HepG2 (cell line): ENCODE data around the gene R3HDM4. TPM values are rescaled to one million over a fixed set of nuclear protein-coding genes. Genes with fewer than 3 reads are reported as not detected.

ENCODE experiments used
- FOXK2 ChIP-seq: fragments of 450-650 bp; IDR thresholded peaks from 2 replicates; pipeline ENCODE4 v1.6.1; 2016
- MAFK ChIP-seq, 2 experiments: IDR thresholded peaks in 1 of 2; conservative IDR thresholded peaks in 1 of 2; 2 replicates each; pipeline ENCODE4 v1.6.1; 2011; ENCODE audit warnings: improper control_type of control experiment in 2 of 2, low read length in 2 of 2
- PRDM15 ChIP-seq: sonication (generic); formaldehyde crosslinking; IDR thresholded peaks from 2 replicates; pipeline ENCODE4 v1.4.0; 2020; ENCODE audit warnings: missing genetic modification reagents
- RBM22 ChIP-seq: fragments of 200-400 bp; formaldehyde crosslinking; optimal IDR thresholded peaks from 2 replicates; pipeline ENCODE3; 2017; ENCODE audit warnings: mild to moderate bottlenecking, low read length, moderate library complexity
- SNRNP70 ChIP-seq: fragments of 200-400 bp; formaldehyde crosslinking; IDR thresholded peaks from 2 replicates; pipeline ENCODE4 v1.6.1; 2017; ENCODE audit warnings: mild to moderate bottlenecking, low read depth, low read length, moderate library complexity
- TAF1 ChIP-seq: sonication (generic); formaldehyde crosslinking; IDR thresholded peaks from 2 replicates; pipeline ENCODE4 v1.4.0; 2020; ENCODE audit warnings: missing genetic modification reagents
- ZNF232 ChIP-seq: sonication (generic); formaldehyde crosslinking; IDR thresholded peaks from 2 replicates; pipeline ENCODE4 v1.4.0; 2020; ENCODE audit warnings: missing genetic modification reagents, borderline replicate concordance
- ZNF407 ChIP-seq: sonication (generic); formaldehyde crosslinking; IDR thresholded peaks from one replicate; pipeline ENCODE4 v1.5.1; 2020; ENCODE audit warnings: mild to moderate bottlenecking, missing genetic modification reagents; ENCODE audit errors: not compliant biosample characterization
- ZNF746 ChIP-seq: sonication (generic); formaldehyde crosslinking; IDR thresholded peaks from 2 replicates; pipeline ENCODE4 v1.8.0; 2022; ENCODE audit warnings: mild to moderate bottlenecking, missing genetic modification reagents
- polyA plus RNA-seq, 8 experiments: library from polyadenylated mRNA; depleted of rRNA in 3 of 8; stranded (reverse) in 7 of 8; unstranded in 1 of 8; fragments of >200 nt; fragmentation: Illumina TruSeq in 4 of 8; extraction: Trizol in 4 of 8; gene quantifications; 2 replicates each; pipeline versions ENCODE4 v1.2.1 to v1.2.3, GENCODE V29; 2011 to 2016; ENCODE audit warnings: low read depth in 4 of 8, missing spikeins in 1 of 8, mixed read lengths in 1 of 8; ENCODE audit not compliant: insufficient read depth in 1 of 8
- total RNA-seq, 5 experiments: library from RNA; depleted of rRNA; stranded (reverse); fragments of >200 nt; fragmentation: Illumina TruSeq; extraction: Trizol; gene quantifications; 2 replicates each; pipeline ENCODE4 v1.2.3, GENCODE V29; 2016; ENCODE audit warnings: low read depth in 1 of 5

The R3HDM4 gene
- total and polyA plus RNA-seq, 2 of the 13 experiments (the other 11 are each of a cell fraction or from before 2014, with no cell fraction given) = 26.2 to 26.9 TPM

- no peak for TF ChIP-seq ZNF407 (CRISPR knock-in tag)
- TF ChIP-seq ZNF746 = no peak
- TF ChIP-seq RBM22 = no peak
- TF ChIP-seq SNRNP70 = no peak
- no peak for TF ChIP-seq PRDM15 (CRISPR knock-in tag)
- TF ChIP-seq TAF1 = no peak
- peak; percentile 81 to 87 for TF ChIP-seq MAFK (conservative IDR thresholded peaks at IDR 0.05 in 1 of 2, IDR thresholded peaks at IDR 0.05 in 1 of 2; ENCODE audit: low read length in 2 of 2)
- TF ChIP-seq ZNF232 (CRISPR knock-in tag) = no peak
- TF ChIP-seq FOXK2 = no peak
These were observed 14.3 kb upstream of the R3HDM4 start (continued) for GRCh38 chr19:927351-927779.
